H4 (cell line): ENCODE data around the gene DENND4B. TPM values are rescaled to one million over a fixed set of nuclear protein-coding genes. Genes with fewer than 3 reads are reported as not detected.
"Not testable (repeated sequence)": the region's sequence is repeated elsewhere in the genome, so short reads cannot be mapped to it uniquely, and the experiment has no call there.

Experiments
- DNase-seq: peaks from one replicate; pipeline ENCODE4 v3.0.0-alpha.2; 2015; ENCODE audit warnings: low spot score
- total RNA-seq: library from RNA; depleted of rRNA; stranded (reverse); fragments of >200 nt; shearing (Covaris generic); gene quantifications from 2 replicates; pipeline ENCODE4 v1.2.3, GENCODE V29; 2014; rRNA removed

DENND4B gene, protein sequence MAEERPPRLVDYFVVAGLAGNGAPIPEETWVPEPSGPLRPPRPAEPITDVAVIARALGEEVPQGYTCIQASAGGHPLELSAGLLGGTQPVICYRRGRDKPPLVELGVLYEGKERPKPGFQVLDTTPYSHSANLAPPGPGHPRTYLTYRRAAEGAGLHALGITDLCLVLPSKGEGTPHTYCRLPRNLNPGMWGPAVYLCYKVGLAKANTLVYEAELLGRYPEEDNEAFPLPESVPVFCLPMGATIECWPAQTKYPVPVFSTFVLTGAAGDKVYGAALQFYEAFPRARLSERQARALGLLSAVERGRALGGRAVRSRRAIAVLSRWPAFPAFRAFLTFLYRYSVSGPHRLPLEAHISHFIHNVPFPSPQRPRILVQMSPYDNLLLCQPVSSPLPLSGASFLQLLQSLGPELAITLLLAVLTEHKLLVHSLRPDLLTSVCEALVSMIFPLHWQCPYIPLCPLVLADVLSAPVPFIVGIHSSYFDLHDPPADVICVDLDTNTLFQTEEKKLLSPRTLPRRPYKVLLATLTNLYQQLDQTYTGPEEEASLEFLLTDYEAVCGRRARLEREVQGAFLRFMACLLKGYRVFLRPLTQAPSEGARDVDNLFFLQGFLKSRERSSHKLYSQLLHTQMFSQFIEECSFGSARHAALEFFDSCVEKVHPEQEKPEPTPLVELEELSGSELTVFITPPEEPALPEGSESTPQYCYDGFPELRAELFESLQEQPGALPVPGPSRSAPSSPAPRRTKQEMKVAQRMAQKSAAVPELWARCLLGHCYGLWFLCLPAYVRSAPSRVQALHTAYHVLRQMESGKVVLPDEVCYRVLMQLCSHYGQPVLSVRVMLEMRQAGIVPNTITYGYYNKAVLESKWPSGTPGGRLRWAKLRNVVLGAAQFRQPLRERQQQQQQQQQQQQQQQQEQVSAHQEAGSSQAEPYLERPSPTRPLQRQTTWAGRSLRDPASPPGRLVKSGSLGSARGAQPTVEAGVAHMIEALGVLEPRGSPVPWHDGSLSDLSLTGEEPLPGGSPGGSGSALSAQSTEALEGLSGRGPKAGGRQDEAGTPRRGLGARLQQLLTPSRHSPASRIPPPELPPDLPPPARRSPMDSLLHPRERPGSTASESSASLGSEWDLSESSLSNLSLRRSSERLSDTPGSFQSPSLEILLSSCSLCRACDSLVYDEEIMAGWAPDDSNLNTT (N-terminal part only)
- 3.5 and 4.3 TPM in 2 replicates for total RNA-seq

DNA sequence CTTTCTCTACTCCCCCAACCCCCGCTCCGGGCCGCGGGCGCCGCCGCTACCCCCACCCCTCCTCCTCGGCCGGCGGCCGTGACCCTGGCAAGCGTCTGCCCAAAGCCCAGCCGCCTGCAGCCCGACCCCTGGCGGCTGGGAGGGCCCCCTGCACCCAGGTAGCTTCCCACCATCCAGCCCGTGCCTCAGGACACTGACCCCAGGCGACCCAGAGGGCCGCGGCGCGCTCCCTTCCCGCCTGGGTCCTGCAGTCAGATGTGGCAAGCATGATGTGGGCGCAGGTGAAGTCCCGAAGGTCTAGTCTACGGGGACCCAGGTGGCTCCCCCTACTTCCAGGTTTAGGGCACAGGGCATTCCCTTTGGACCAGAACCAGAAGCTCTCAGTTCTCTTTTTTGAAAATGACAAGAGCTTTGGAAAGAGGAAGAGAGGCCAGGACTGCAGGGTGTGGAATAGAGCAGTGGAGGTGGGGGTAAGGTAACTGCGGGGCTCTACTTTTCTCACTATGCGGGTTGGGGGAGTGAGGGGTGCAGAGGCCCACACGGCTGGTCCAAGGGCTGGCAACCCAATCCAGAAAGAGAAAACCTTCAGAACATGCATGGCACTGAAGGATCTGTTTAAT lies at the start of gene DENND4B:
Gene DENND4B (minus strand): TSS at position 97 of the 620 bp plus-strand sequence. CDS start 2,344 bp downstream, outside the sequence.
- peak; percentile 55 for DNase-seq

DNA sequence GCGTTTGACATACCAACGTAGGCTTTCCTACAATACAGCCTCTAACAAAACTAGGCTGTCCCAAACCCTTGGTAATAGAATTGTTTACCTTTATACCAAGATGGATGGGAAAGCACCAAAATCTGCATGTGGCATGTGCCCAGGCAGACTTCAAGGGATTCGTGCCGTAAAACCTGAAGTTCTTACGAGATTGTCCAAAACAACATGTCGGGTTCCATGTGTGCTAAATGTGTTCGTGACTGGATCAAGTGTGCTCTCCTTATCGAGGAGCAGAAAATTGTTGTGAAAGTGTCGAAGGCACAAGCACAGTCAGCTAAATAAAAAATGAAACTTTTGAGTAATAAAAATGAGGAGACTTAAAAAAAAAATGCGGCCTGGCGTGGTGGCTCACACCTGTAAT lies 49.1 kb upstream of the DENND4B start:
- DNase-seq = no peak

DNA sequence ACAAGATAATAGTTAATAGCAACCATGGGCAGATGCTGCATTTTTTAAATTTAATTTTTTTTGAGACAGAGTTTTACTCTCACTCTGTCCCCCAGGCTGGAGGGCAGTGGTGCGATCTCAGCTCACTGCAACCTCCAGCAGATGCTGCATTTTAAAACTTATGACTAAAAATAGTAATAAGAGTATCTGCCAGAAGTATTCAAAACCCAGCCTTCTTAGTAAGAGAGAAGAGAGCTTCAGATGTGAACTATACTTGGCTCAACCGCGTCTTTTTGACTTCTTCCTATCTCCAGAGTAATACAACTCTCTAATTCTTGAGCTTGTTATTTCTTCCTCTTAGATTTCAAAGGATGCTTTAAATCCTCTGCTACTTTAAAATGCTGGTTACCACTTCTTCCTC lies 48.7 kb upstream of the DENND4B start:
- no peak for DNase-seq

DNA sequence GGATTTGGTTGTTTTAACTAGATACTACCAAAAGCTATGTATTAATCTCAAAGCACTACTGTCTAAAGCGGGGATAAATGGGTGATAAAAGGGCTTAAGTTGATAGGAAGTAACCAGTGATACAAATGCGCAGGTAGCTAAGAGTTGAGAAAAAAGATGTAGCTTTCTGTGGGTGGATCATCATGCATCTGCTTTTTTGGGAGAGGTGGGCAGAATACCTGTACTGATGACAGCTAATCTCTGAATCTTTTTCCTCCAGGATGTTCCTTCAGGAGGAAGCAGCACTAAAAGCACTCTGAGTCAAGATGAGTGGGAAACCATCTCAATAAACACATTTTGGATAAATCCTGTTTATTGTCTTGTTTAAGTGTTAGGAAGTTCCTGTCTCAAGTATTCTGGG lies 45.3 kb upstream of the DENND4B start:
- DNase-seq = no peak

DNA sequence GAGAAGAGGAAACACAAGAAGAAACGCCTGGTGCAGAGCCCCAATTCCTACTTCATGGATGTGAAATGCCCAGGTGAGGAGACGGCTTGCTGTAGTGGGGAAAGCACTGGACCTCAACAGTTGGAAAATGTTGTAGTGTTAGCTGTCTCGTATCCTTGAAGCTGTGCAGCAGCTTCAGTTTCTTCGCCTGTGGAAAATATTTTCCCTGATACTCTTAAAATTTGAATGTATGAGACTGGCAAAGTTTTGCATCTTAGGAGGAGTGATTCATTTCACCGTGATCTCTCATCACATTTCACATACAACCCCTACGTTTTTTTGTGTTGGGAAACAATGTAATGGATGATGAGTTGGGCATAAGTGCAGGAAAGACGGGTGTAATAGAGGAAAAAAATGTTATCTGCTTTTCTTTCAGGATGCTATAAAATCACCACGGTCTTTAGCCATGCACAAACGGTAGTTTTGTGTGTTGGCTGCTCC lies 44.7 kb upstream of the DENND4B start:
- DNase-seq = no peak

DNA sequence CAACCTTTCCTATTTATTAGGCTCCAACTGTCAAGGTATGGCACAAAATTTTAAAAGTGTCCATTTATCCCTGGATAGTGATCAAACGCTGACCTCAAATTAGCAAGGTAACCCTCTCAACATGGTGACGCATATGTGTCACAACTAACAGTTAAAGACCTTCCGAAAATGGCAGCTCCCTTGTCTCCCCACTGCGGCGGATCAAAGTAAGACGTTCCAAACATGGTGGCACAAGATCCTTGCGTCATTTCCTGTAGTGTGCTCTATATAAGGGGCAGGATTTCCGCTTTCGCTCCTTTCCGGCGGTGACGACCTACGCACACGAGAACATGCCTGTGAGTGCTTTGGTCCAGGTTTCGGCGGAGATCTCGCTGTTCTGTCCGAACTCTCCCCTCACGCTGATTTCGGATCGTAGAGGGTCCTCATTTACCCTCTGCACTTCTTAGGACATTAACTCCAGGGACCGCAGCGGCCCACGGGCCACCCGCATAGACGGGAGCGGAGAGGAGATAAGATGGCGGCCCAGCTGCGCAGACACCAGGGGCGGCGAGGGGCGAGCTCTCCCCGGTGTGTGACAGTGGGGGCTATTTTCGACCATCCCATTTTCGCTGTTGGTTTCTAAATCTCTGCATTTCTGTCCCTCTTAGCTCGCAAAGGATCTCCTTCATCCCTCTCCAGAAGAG lies 44.1 kb upstream of the DENND4B start, which contains the start of gene RPS27:
Gene RPS27 (plus strand): TSS at position 295 of the 683 bp plus-strand sequence. CDS start 35 bp downstream, at position 330.
- peak; percentile 98 for DNase-seq

DNA sequence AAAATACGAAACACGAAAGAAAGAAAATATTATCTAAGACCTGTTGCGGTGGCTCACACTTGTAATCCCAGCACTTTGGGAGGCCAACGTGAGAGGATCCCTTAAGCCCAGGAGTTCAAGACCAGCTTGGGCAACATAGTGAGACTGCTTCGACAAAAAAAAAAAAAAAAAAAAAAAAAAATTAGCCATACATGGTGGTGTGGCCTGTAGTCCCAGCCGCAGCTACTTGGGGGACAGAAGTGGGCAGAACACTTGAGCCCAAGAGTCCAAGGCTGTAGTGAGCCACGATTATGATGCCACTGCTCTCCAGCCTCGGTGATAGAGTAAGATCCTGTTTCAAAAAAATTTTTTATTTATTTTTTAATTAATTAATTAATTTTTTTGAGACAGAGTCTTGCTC lies 41.1 kb upstream of the DENND4B start:
- DNase-seq = no peak

DNA sequence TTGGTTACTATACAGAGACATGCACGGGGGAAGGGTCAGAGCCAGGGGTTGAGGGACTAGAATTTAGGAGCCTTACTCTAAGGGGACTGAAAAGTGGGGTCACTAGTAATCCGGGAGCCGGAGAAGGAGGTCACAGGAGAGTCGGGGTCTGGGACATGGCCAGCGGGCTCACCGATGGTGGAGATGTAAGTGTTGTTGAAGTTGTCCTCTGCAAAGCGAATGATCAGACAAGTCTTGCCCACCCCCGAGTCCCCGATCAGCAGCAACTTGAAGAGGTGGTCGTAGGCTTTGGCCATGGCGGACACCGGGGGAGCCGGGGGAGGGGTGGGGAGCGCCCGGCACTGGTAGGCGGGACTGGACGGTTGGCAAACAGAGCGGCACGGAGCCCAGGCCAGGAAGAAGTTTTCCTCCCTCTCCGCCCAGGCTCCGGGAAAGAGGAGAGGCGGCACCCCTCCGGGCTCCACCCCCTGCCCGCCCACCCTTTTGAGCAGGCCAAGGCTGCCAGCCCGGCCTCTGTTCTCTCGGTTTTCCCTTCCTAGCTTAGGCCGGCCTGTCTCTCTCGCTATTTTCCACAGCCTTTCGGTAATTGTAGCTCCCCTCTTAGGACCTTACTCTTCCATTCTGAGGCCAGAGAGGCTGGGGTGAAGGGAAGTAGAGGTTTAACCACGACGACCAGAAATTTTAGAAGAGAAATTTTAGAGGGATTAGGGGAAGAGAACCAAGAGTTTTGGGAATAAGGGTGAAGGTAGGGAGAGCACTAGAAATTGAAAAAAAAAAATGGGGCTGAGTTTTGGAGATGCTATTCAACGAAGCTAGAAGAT lies 39.6 kb upstream of the DENND4B start, which contains the start of gene RAB13:
Gene RAB13 (minus strand): TSS at position 399 of the 821 bp plus-strand sequence. CDS start 103 bp downstream, at position 296.
- peak; percentile 75 for DNase-seq

DNA sequence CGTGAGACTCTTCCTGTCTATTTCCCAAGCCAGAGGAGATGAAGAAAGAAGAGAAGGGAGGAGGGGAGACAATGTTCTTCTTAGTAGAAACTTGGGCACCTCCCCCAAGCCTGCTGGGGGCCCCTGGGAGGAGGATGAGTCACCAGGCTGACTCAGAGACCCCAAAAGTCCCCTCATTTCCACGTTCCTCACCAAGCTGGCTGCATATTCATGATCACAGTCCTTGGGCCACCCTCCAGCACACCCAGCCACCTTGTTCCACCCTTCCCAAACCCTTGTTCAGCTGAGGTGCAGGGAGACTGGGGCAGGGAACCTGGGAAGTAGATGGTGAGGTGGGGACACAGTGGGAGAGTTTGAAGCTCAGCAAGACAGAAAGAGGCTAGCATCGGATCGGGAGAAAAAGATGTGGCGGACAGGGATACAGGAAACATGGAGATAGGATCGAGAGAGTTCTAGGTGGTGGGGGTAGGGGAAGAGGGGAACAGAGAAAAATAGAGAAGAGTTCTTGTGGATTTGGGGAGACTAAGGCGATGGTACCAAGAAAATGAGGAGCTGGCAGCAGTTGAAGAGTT lies 38.9 kb upstream of the DENND4B start:
- no peak for DNase-seq

DNA sequence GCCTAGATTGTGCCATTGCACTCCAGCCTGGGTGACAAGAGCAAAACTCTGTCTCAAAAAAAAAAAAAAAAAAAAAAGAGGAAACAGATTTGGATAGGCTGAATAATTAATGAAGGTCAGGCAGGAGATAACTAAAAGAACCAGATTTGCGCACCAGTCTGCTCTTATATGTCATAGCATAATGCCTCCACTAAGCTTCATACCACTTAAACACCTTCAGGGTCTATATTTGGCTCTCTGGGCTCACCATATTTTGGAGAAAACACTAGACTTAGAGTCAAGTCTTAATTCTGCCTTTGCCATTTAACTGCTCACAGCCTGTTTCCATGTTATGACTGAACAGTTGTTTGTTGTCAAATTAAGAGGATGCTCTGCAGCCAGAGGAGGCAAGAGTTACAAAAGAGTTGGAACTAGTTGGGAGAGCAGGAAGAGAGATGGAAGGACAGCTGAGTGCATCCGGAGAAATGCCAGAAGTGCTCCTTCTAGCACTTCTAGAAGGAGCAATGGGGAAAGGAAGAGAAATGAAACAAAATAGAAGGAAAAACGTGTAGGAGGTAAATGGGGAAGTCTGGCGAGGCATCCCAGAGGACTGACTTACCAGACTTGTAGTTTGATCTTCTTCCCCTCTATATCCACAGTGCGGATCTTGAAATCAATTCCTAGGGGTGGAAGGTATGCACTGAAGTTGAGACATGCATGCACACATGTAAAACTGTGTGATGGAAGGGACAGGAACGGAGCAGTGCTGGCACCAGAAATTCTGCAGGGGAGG lies 37.8 kb upstream of the DENND4B start:
- DNase-seq = no peak

DNA sequence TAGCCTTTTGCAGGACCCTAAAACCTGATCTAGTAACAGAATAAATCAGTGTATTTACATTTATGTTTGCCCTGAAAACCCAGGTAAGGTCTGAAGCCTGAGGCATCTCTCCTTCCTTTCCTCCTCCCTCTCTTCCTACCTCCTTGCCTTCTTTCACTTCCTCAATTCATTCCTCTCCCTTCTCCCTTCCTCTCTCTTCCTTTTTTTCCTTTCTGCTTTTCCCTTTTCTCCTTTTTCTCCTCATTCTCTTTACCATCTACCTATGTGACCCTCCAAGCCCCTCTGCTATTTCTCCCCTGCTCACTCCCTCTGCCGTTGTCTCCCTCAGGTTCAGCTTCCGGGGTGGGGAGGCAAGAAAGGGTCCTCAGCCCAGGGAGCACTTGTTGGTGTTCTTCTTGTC lies 35.2 kb upstream of the DENND4B start:
- DNase-seq = not testable (repeated sequence)

DNA sequence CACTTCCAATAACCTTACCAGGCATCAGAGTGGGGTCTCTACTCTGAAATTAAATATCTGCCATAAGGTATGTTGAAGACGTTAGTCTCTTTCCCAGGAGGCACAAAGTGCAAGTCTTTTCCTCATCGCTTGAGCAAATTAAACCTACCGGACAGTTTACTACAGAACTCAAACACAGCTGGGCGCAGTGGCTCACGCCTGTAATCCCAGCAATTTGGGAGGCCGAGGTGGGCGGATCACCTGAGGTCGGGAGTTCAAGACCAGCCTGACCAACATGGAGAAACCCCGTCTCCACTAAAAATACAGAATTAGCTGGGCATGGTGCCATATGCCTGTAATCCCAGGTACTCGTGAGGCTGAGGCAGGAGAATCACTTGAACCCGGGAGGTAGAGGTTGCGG lies 32.6 kb upstream of the DENND4B start:
- not testable (repeated sequence) for DNase-seq

DNA sequence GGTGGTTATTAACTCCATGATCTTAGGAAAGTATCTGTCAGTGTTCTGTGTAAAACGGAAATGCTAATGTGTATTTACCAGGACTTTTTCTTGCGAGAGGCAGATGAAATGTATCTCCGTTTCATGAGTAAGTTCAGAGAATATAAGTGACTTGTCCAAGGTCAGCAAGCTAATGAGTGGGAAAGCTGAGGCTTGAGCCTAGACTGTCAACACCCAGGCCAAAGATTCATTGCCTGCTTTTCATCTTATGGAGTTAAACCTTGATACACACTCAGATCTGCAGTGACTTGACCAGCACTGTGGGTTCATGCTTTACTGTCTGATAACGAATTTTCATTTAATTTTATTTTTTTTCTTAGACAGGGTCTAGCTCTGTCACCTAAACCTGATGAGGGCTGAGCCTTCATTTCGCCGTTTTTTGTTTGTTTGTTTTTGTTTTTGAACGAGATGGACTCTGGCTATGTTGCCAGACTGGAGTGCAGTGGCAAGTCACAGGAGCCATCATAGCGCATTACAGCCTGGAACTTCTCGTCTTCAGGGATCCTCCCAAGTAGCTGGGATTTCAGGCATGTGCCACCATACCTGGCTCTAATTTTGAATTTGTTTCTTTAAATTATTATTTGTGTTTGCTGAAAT lies 31.9 kb upstream of the DENND4B start:
- DNase-seq = no peak

DNA sequence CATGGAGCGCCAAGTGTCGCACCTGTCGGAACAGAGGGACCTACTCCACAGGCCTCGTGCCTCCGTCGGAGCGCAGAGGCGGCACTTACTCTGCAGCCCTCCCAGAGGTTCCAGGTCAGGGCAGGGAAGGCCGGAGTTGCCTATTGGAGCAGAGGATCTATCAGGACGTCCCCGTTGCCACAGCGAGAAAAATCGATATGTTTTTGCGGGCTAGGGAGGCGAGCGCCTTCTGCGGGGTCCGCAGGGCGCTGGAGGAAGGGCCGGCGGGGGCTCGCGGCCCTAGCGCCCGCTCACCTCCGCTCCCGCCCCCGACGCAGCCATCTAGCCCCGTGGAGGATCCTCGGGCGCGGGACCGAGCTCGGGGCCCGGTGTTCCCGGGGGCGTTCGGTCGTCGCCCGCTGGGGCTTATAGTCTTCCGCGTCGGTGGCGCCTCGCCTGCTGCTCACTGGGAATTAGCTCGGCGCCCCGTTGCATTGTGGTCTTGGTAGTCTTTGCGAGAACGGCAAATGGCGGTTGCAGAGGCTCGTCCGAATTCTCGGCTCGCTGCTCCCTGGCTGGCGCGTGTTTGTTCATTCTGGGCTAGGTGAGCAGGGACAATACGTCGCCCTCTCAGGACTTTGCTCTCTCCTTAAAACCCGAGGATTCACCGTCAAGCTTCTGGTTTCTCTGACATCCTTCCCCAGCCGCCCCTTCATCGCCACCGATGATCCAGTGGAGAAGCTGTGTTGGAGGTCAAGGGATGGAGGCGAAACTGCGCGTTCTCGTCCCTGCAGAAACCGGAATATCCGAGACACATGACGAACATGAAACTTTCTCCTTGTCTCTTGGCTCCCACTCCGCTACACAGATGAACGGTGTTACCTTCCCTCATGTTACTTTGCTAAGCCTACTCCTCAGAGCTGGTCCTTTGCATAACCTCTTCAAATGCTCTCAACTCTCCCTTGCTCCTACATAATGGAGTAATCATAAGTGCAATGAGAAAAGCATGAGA lies 31.0 kb upstream of the DENND4B start, which contains the start of gene JTB:
Gene JTB (minus strand): TSS at position 425 of the 991 bp plus-strand sequence. CDS start 422 bp downstream, at position 3.
- DNase-seq = peak; percentile 74

DNA sequence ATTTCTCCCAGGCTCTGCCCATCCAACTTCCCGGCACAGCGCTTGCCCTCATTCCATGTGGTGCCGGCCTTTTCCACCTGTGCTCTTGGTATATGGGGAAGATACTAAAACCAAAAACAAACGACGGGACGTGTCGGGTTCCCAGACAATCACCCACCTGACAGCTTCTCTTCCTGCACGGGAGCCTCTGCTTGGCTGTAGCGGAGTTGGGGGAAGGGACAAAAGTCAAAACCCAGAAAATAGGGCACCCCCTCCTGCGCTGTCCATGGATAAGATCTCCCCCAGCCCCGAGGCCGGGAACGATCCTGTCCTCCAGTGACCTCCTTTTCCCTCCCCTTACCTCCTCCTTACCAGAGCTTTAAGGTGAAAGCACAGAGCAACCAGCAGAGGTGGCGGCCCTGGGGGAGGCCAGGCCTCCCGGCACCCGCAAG lies 30.3 kb upstream of the DENND4B start:
- DNase-seq = no peak

DNA sequence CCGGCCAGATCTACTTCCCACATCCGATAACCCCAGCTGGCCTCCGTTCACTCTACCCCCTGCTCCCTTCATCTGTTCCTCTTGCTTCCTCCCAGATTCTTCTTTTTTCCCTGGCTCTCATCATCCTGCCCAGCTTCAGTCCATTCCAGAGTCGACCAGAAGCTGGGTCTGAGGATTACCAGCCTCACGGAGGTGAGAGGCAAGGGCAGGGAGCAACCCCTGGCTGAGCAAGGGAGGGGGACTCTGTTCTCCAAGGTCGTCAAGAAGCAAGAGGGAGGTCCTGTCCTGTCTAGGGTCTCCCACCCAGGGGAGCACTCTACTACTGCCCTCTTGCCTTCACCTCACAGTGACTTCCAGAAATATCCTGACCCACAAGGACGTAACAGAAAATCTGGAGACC lies 27.0 kb upstream of the DENND4B start:
- DNase-seq = no peak

DNA sequence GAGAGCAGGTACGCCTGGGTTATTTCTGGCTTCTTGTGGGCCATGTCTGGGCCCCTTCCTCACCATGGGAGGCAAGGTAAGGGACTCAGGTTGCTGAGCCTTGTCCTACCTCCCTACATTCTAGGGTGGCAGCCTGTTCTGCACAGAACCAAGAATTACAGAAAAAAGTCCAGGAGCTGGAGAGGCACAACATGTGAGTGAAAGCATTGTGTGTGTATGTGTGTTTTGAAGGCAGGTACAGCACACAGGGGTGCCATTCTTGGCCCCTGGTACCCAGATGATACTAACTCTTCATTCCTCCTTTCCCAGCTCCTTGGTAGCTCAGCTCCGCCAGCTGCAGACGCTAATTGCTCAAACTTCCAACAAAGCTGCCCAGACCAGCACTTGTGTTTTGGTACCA lies 26.6 kb upstream of the DENND4B start:
- no peak for DNase-seq
